Measurements from ENCODE around the gene SLC6A19.
"Not testable (repeated sequence)": the region's sequence is repeated elsewhere in the genome, so short reads cannot be mapped to it uniquely, and the experiment has no call there.

The SLC6A19 gene

GRCh38 chr5:1223278-1223670 is 21.9 kb downstream of the SLC6A19 start:
- DNase-seq (ENCODE audit: low read depth): no peak

DNA sequence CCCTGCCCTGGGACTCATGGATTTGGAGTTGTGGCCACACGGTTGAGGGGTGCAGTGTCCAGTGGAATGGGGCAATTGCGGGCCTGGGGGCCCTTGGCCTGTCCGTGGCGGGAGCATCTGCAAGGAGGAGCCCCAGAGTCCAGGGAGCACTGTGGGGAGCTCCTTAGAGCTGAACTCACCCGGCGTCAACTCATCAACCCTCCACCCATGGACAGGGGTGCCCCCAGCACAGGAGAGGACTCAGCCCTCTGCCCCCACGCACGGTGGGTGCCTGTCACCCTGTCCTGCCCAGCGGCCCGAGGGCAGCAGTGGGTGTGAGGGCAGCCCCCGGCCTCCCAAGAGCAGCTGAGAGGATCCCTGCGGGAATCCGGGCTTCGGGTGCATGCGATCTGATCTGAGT is 23.2 kb downstream of the SLC6A19 start:
- no peak for DNase-seq (ENCODE audit: low read depth)

DNA sequence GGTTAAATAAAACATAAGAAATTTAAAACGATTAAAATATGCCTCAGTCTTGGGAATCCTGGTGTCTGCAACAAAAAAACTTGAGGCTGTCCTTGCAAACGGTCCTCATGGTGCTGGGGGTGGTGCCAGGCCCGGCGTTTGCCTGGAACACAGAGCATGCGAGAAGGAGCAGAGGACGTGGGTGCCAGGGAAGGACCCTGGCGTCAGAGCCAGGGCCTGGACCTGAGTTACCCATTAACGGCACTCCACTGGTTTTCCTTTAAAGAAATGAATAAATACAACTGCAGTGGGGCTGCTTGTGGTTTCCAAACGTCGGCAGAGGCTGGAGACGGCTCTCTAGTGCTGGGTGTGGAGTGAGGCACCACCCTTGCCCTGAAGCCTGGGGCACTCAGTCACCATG is 23.7 kb downstream of the SLC6A19 start, which contains the start of gene SLC6A18:
Gene SLC6A18, plus strand, starts transcription at position 301 of the 400 bp plus-strand sequence. Its CDS starts 97 bp downstream, at position 398.
- DNase-seq (ENCODE audit: low read depth): no peak

DNA sequence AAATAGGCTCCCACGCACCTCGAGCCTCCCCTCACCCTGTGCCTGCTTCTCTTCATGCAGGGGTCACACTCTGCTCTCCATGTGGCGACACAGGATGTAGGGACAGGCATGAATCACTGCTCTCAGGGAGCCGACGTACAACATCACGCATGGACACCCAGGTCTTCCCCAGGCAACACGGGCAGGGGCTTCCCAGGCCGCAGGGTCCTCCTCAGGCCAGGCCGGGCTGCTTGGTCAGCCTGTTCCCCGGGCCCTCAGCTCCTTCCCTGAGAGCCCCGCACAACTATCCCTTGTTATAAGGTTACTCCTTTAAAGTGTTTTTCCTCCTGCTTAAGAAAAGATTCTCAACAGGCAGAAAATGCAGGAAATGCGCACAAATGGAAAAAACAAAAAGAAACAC is 24.8 kb downstream of the SLC6A19 start:
- DNase-seq (ENCODE audit: low read depth): no peak

DNA sequence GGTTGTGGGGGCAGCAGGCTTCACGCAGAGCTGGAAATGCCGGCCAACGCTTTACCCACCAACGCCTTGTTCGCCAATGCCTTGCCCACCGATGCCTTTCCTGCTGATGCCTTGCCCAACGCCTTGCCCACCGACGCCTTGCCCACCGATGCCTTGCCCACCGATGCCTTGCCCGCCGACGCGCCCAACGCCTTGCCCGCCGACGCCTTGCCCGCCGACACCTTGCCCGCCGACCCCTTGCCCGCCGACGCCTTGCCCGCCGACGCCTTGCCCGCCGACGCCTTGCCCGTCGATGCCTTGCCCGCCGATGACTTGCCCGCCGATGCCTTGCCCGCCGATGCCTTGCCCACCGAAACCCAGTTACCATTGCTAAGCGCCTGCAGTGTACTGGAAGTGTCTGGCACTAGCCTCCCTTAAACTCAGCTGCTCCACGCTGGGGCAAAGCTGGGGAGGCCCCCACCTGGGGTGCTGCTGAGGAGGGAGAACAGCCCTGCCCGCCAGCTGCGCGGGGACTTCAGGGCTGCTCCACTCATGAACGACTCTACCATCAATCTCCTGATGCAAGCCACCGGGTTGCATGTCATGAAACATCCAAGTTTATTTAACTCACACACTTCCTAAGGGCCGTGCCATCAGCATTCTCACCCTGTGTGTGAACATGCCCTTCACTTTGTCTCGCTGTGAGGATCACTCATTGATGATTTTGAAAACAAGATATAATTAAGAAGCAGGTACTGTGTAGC is 25.6 kb downstream of the SLC6A19 start:
- no peak for DNase-seq (ENCODE audit: low read depth)

GRCh38 chr5:1227667-1228066 is 26.3 kb downstream of the SLC6A19 start:
- no peak for DNase-seq (ENCODE audit: low read depth)

DNA sequence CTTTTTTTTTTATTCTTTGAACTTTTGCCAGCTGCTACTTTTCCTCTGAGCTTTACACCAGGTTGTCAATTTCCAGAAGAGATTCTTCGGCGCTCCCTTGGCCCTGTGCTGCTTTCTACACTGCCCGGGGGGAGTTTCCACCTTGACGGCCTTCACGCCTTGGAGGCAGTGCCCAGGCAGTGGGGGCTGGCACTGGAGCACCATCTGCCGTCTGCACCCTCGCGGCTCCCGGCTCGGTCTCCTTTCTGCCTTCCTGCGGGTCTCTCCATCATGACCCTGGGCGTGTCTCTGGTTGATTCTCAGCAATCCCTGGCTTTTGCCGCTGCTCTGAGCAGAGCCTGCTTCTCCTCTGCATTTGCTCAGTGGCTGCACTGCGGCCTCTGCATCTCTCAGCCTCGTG is 26.7 kb downstream of the SLC6A19 start:
- no peak for DNase-seq (ENCODE audit: low read depth)

GRCh38 chr5:1229023-1229422 is 27.6 kb downstream of the SLC6A19 start:
- not testable (repeated sequence) for DNase-seq (ENCODE audit: low read depth)

DNA sequence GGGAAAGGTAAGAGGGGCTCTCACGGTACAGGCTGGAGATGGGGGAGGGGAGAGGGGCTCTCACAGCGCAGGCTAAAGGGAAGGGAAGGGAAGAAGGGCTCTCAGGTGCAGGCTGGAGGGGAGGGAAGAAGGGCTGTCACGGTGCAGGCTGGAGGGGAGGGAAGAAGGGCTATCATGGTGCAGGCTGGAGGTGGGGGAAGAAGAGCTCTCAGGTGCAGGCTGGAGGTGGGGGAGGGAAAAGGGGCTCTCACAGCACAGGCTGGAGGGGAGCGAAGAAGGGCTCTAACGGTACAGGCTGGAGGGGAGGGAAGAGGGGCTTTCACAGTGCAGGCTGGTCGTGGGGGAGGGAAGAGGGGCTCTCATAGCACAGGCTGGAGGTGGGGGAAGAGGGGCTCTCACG is 28.4 kb downstream of the SLC6A19 start:
- DNase-seq (ENCODE audit: low read depth): no peak

- no peak for DNase-seq (ENCODE audit: low read depth)
These were observed 29.2 kb downstream of the SLC6A19 start for GRCh38 chr5:1230551-1230950.

DNA sequence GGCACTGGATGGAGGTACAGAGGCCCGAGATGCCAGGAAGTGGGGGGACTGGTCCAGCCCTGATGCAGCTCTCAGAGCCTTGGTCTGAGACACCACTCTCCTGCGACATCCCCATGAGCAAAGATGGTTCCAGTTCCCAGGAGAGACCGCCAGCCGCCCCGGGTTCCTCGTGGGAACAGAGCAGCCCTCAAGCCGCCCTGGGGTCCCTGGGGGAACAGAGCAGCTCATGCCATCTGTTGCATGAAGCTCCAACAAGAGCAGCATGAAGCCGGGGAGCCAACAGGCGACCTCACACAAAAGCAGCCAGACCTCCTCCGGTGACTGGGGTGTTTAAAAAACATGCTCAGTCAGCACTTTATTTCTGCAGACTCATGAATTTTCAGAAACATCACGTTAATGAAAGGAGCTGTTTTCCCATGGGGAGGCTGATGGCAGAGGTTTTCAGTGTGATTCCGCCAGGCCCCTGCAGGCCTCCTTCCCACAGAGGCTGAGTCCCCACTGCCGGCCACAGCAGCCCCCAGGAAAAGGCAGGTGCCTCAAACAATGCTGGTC is 30.0 kb downstream of the SLC6A19 start:
- no peak for DNase-seq (ENCODE audit: low read depth)

DNA sequence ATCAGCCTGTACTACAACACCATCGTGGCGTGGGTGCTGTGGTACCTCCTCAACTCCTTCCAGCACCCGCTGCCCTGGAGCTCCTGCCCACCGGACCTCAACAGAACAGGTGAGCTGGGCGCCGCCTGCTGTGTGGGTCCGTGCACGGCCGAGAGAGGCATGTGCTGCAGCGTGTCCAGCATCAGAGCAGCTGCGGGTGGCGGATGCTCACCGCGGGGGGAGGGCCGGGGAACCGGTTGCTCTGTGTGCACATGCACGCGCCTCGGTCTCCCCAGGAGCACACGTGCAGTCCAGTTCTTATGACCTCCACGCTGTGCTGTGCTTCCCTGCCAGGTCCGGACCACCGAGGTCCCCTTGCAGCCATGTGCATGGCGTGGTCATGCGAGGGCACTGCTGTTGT is 31.4 kb downstream of the SLC6A19 start:
- no peak for DNase-seq (ENCODE audit: low read depth)

DNA sequence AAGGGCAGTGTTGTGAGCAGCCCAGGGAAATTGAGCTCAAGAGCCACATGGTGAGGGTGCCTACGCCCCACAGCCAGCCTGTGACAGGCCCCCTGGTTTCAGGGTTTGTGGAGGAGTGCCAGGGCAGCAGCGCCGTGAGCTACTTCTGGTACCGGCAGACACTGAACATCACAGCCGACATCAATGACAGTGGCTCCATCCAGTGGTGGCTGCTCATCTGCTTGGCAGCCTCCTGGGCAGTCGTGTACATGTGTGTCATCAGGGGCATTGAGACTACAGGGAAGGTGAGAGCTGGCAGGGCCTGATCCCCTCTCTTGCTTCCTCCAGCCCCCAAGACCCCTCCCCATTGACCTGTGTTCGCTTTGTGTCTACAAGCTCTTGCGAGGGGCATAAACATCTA is 34.0 kb downstream of the SLC6A19 start:
- no peak for DNase-seq (ENCODE audit: low read depth)

GRCh38 chr5:1235838-1236237 is 34.4 kb downstream of the SLC6A19 start:
- no peak for DNase-seq (ENCODE audit: low read depth)

DNA sequence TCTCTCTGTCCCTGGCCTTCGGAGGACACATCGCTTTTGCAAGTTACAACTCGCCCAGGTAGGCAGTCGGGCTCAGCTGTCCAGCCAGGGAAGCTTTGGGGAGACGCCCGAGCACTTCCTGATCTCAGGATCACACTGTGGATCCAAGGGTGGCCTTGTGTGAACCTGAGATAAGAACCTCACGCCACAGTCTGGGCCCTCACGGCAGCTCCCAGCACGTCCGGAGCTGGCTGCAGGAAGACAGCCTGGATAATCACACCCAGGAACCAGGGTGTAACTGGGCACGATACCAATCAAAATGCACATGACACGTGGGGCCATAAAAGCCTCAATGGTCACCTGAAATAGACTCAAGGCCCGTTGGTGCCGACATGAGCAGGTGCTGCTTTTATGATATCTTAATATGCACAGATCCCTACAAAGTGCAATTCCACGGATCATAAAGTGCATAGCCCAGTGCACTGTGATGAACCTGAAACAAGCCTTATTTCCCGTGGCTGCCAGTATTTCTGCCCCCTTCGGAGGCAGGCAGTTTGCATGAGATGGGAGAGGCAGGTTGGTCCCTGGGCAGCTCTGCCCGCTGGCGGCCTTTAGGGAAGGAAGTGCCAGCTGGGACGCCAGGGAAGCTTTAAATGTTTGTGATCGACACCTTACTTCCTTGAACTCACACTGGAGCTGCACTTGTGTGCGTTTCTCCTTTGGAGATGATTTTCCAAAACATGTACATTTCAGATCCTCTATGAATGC is 38.3 kb downstream of the SLC6A19 start:
- DNase-seq (ENCODE audit: low read depth): no peak

- no peak for DNase-seq (ENCODE audit: low read depth)
These were observed 39.3 kb downstream of the SLC6A19 start for GRCh38 chr5:1240496-1241260.

GRCh38 chr5:1241509-1242080 is 40.2 kb downstream of the SLC6A19 start:
- DNase-seq (ENCODE audit: low read depth): no peak

GRCh38 chr5:1242733-1243486 is 41.5 kb downstream of the SLC6A19 start:
- DNase-seq (ENCODE audit: low read depth): no peak

DNA sequence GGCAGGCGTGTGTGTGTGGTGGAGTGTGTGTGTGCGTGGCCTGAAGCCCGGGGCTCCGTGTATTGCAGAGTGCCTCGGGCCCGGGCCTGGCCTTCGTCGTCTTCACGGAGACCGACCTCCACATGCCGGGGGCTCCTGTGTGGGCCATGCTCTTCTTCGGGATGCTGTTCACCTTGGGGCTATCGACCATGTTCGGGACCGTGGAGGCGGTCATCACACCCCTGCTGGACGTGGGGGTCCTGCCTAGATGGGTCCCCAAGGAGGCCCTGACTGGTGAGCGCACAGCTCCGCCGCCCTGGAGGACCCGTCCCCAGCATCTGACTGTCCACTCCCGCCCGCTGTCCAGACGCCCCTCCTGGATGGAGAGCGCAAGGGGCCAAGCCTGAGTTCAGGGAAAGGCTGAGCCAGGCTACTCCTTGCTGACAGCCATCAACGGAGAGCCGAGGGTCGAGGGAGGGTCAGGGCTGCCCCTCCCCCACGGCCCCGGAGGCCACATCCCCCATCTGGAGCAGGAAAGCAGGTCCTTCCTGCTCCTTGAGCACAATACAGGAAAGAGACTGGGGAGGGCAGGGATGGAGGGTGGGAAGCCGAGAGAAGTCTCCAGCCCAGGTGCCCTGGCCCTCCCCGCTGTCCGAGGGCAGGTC is 42.2 kb downstream of the SLC6A19 start:
- DNase-seq (ENCODE audit: low read depth): no peak

- DNase-seq (ENCODE audit: low read depth): no peak
These were observed 42.9 kb downstream of the SLC6A19 start for GRCh38 chr5:1244255-1244654.

- no peak for DNase-seq (ENCODE audit: low read depth)
These were observed 43.6 kb downstream of the SLC6A19 start for GRCh38 chr5:1244976-1245375.

Measured in stimulated activated CD4-positive, alpha-beta T cell treated with anti-CD3 and anti-CD28 coated beads, Interleukin-2, amount 100 ng/mL, for 4 hours (primary cell).